HEK293 (cell line): ENCODE results near the gene FOXO4.

Source experiments
- CTCF ChIA-PET: fragments of 350-600 bp; formaldehyde crosslinking; extraction: SDS; loops from one replicate; lab custom pipeline; 2021; ENCODE audit warnings: antibody characterized with exemption; lab: Yijun Ruan, JAX
- POLR2A ChIA-PET: fragments of 300-600 bp; formaldehyde crosslinking; extraction: SDS; loops from one replicate; lab custom pipeline; 2020; ENCODE audit warnings: antibody characterized with exemption, inconsistent platforms; lab: Yijun Ruan, JAX
- H3K27ac ChIP-seq: fragments of 200-500 bp; sonication (Bioruptor generic); 2 replicates; pipeline ENCODE4 v1.5.1; 2014; ENCODE audit warnings: low read depth, low read length, control low read depth, inconsistent platforms; ENCODE audit errors: extremely low read depth
- H3K36me3 ChIP-seq, 2 experiments: fragments of 200-500 bp in 1 of 2; sonication (Bioruptor generic) in 1 of 2; 1 replicate in 1 of 2; 2 replicates in 1 of 2; pipeline ENCODE4 v1.5.1; 2014 to 2017; ENCODE audit warnings: inconsistent platforms in 2 of 2, low read length in 2 of 2; ENCODE audit not compliant: control insufficient read depth in 2 of 2, insufficient read depth in 1 of 2
- H3K4me1 ChIP-seq: fragments of 200-500 bp; sonication (Bioruptor generic); 2 replicates; pipeline ENCODE4 v1.5.1; 2014; ENCODE audit warnings: mild to moderate bottlenecking, low read length, inconsistent platforms; ENCODE audit not compliant: control insufficient read depth, insufficient read depth
- H3K4me3 ChIP-seq: 2 replicates; pipeline ENCODE4 v1.5.1; 2011; ENCODE audit warnings: low read depth, mild to moderate bottlenecking, control low read depth, low read length, moderate library complexity
- H3K9me3 ChIP-seq: fragments of 200-500 bp; sonication (Bioruptor generic); 2 replicates; pipeline ENCODE4 v1.5.1; 2014; ENCODE audit warnings: low read depth, low read length, inconsistent platforms; ENCODE audit not compliant: control insufficient read depth, insufficient read depth
- GLI4 ChIP-seq: fragments of 450-650 bp; formaldehyde crosslinking; IDR thresholded peaks from 2 replicates; pipeline ENCODE4 v1.5.1; 2016; ENCODE audit warnings: missing biosample characterization, missing genetic modification characterization
- KLF7 ChIP-seq: fragments of 450-650 bp; formaldehyde crosslinking; IDR thresholded peaks from 2 replicates; pipeline ENCODE4 v1.5.1; 2016; ENCODE audit warnings: missing biosample characterization, missing genetic modification characterization, borderline replicate concordance
- KLF8 ChIP-seq: fragments of 450-650 bp; formaldehyde crosslinking; IDR thresholded peaks from 2 replicates; pipeline ENCODE4 v1.5.1; 2016; ENCODE audit warnings: missing biosample characterization, missing genetic modification characterization
- YY1 ChIP-seq: fragments of 450-650 bp; formaldehyde crosslinking; IDR thresholded peaks from 2 replicates; pipeline ENCODE4 v1.5.1; 2018; ENCODE audit warnings: missing biosample characterization, missing genetic modification characterization
- ZBTB21 ChIP-seq: fragments of 450-650 bp; formaldehyde crosslinking; IDR thresholded peaks from 2 replicates; pipeline ENCODE4 v1.5.1; 2017; ENCODE audit warnings: missing biosample characterization, missing genetic modification characterization
- ZNF140 ChIP-seq: fragments of 450-650 bp; formaldehyde crosslinking; IDR thresholded peaks from 2 replicates; pipeline ENCODE4 v1.5.1; 2016; ENCODE audit warnings: missing biosample characterization, missing genetic modification characterization
- ZNF157 ChIP-seq: fragments of 450-650 bp; formaldehyde crosslinking; IDR thresholded peaks from 2 replicates; pipeline ENCODE4 v1.5.1; 2016; ENCODE audit warnings: missing biosample characterization, missing genetic modification characterization
- ZNF169 ChIP-seq: fragments of 450-650 bp; formaldehyde crosslinking; IDR thresholded peaks from 2 replicates; pipeline ENCODE4 v1.5.1; 2016; ENCODE audit warnings: missing biosample characterization, missing genetic modification characterization
- ZNF175 ChIP-seq: fragments of 450-650 bp; formaldehyde crosslinking; IDR thresholded peaks from 2 replicates; pipeline ENCODE4 v1.5.1; 2016; ENCODE audit warnings: missing biosample characterization, missing genetic modification characterization
- ZNF184 ChIP-seq: fragments of 450-650 bp; IDR thresholded peaks from 2 replicates; pipeline ENCODE4 v1.5.1; 2018; ENCODE audit warnings: missing biosample characterization, mild to moderate bottlenecking, missing genetic modification characterization
- ZNF239 ChIP-seq: fragments of 450-650 bp; formaldehyde crosslinking; IDR thresholded peaks from 2 replicates; pipeline ENCODE4 v1.5.1; 2016; ENCODE audit warnings: missing biosample characterization, missing genetic modification characterization
- ZNF324 ChIP-seq: fragments of 450-650 bp; formaldehyde crosslinking; IDR thresholded peaks from 2 replicates; pipeline ENCODE4 v1.5.1; 2016; ENCODE audit warnings: missing biosample characterization, missing genetic modification characterization
- ZNF341 ChIP-seq: fragments of 450-650 bp; formaldehyde crosslinking; IDR thresholded peaks from 2 replicates; pipeline ENCODE4; 2016; ENCODE audit warnings: low read depth, missing biosample characterization, missing genetic modification characterization
- ZNF350 ChIP-seq: fragments of 450-650 bp; formaldehyde crosslinking; IDR thresholded peaks from 2 replicates; pipeline ENCODE4 v1.5.0; 2017; ENCODE audit warnings: missing biosample characterization, mild to moderate bottlenecking, missing genetic modification characterization
- ZNF362 ChIP-seq: fragments of 450-650 bp; formaldehyde crosslinking; IDR thresholded peaks from 2 replicates; pipeline ENCODE4 v1.5.1; 2016; ENCODE audit warnings: missing biosample characterization, missing genetic modification characterization
- ZNF37A ChIP-seq: fragments of 450-650 bp; IDR thresholded peaks from 2 replicates; pipeline ENCODE4 v1.5.1; 2018; ENCODE audit warnings: missing biosample characterization, missing genetic modification characterization
- ZNF423 ChIP-seq: fragments of 450-650 bp; formaldehyde crosslinking; IDR thresholded peaks from 2 replicates; pipeline ENCODE4 v1.5.1; 2016; ENCODE audit warnings: missing biosample characterization, missing genetic modification characterization
- ZNF473 ChIP-seq: fragments of 450-650 bp; formaldehyde crosslinking; IDR thresholded peaks from 2 replicates; pipeline ENCODE4 v1.5.1; 2017; ENCODE audit warnings: missing biosample characterization, missing genetic modification characterization
- ZNF501 ChIP-seq: fragments of 450-650 bp; formaldehyde crosslinking; IDR thresholded peaks from 2 replicates; pipeline ENCODE4 v1.5.1; 2016; ENCODE audit warnings: missing biosample characterization, missing genetic modification characterization
- ZNF530 ChIP-seq: fragments of 450-650 bp; formaldehyde crosslinking; IDR thresholded peaks from 2 replicates; pipeline ENCODE4 v1.5.1; 2016; ENCODE audit warnings: low read depth, missing biosample characterization, missing genetic modification characterization
- ZNF558 ChIP-seq: fragments of 450-650 bp; formaldehyde crosslinking; IDR thresholded peaks from 2 replicates; pipeline ENCODE4 v1.5.1; 2016; ENCODE audit warnings: missing biosample characterization, missing genetic modification characterization
- ZNF561 ChIP-seq: fragments of 450-650 bp; IDR thresholded peaks from 2 replicates; pipeline ENCODE4 v1.5.1; 2018; ENCODE audit warnings: missing biosample characterization, missing genetic modification characterization, borderline replicate concordance
- ZNF571 ChIP-seq: fragments of 450-650 bp; formaldehyde crosslinking; IDR thresholded peaks from 2 replicates; pipeline ENCODE4 v1.5.0; 2017; ENCODE audit warnings: missing biosample characterization, missing genetic modification characterization
- ZNF629 ChIP-seq: fragments of 450-650 bp; formaldehyde crosslinking; IDR thresholded peaks from 2 replicates; pipeline ENCODE4 v1.5.1; 2017; ENCODE audit warnings: missing biosample characterization, missing genetic modification characterization
- ZNF658 ChIP-seq: fragments of 450-650 bp; formaldehyde crosslinking; IDR thresholded peaks from 2 replicates; pipeline ENCODE4; 2016; ENCODE audit warnings: missing biosample characterization, missing genetic modification characterization
- ZNF707 ChIP-seq: fragments of 450-650 bp; formaldehyde crosslinking; IDR thresholded peaks from 2 replicates; pipeline ENCODE4 v1.5.1; 2016; ENCODE audit warnings: missing biosample characterization, missing genetic modification characterization
- ZNF768 ChIP-seq: fragments of 450-650 bp; formaldehyde crosslinking; IDR thresholded peaks from 2 replicates; pipeline ENCODE4 v1.5.1; 2018; ENCODE audit warnings: missing biosample characterization, mild to moderate bottlenecking, missing genetic modification characterization
- ZNF785 ChIP-seq: fragments of 450-650 bp; formaldehyde crosslinking; IDR thresholded peaks from 2 replicates; pipeline ENCODE4 v1.5.1; 2016; ENCODE audit warnings: missing biosample characterization, missing genetic modification characterization
- ZNF830 ChIP-seq: fragments of 450-650 bp; IDR thresholded peaks from 2 replicates; pipeline ENCODE4 v1.5.0; 2018; ENCODE audit warnings: missing biosample characterization, missing genetic modification characterization, low read depth, mild to moderate bottlenecking, moderate library complexity
- ZSCAN30 ChIP-seq: fragments of 450-650 bp; IDR thresholded peaks from 2 replicates; pipeline ENCODE4 v1.5.1; 2018; ENCODE audit warnings: missing biosample characterization, mild to moderate bottlenecking, missing genetic modification characterization, moderate library complexity
- TF ChIP-seq, protein P1 (sequence below): fragments of 450-650 bp; formaldehyde crosslinking; IDR thresholded peaks from 2 replicates; pipeline ENCODE4 v1.5.1; 2016; ENCODE audit warnings: missing biosample characterization, missing genetic modification characterization

FOXO4 gene

DNA sequence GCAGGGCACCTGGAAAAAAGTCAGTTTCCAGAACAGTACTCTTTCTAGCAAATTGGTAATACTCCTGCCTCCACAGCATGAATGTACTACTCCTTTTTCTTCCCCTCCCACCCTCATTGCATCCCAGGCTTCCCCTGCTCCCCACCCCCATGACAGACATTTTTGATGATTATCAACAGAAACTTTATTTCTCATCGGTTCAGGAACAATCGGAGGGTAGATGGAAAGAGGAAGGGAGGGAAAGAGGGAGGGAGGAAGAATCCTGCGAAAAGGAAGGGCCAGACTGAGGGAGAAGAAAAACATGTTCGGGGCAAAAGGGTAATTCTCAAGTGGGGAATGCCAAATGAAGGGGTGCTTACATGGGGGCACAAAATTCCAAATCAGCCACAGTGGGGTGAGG lies 11.6 kb downstream of the FOXO4 start (continued):
- no peak for TF ChIP-seq ZNF561 (tag by site-specific recombination)

DNA sequence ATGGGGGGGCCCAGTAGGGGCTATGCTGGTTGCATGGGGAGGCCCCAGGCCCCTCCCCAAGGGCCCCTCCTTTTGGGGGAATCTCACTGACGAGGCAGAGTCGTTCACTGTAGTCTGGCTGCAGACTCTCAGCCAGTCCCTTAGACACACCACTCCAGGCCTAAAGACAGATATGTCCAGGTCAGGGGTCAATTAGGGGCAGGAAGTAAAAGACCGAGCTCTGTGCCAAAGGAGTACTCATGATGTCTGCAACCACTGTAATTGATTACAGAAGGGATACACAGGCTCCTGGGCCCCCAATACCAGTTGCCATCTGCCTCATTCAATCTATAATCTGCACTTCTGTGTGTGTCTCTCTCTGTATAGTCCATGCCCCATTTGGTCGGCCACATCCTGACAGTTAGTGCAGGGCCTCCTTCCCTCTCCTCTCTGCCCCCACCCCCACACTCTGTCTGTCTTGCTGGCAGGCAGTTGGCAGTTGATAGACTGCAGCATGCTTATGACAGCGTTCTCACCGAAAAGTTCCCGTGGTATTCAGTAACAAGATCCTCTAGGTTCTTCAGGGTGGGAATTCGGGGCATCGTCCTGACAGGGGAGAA lies 12.2 kb downstream of the FOXO4 start:
- H3K9me3 ChIP-seq: no peaks in the 10 kb centered on the region
- TF ChIP-seq ZSCAN30 (tag by site-specific recombination) (no peak), ZNF501 (tag by site-specific recombination) (no peak), ZBTB21 (tag by site-specific recombination) (no peak), ZNF362 (tag by site-specific recombination) (no peak)
- TF ChIP-seq, all 188 proteins: peak for 0
- Histone ChIP-seq H3K4me3 (no peak overlapping the region), H3K27ac (no peak overlapping the region), H3K36me3 (no peaks in the 10 kb centered on the region), H3K4me1 (no peaks in the 10 kb centered on the region)
- ChIA-PET CTCF (interaction anchor here (0.6 kb wide), 1 partner anchor 1614 kb away, joined by 3 read pairs; no protein-coding TSS in a partner anchor), POLR2A (no interaction called here)

DNA sequence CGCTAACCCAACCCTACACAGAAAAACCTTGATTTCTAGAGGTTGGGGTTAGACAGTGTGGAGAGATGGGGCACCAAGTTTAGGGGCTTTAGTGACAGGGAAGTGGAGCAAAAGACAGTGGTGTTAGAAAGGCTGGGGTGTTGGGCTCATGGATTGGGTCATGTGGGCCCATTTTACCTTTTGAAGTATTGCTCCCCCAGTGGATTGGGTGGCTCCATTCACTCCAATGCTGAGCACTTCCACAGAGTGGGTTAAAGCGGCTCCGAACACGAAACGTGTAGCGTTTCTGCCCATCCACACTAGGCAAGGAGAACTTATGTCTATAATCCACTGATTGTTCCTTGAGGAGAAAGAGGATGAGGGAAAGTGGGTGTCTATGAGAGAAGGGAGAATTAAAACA lies 13.4 kb downstream of the FOXO4 start:
- H3K27ac ChIP-seq: no peak overlapping the region
- no peaks in the 10 kb centered on the region for H3K4me1 ChIP-seq
- ChIA-PET POLR2A (no interaction called here), CTCF (no interaction called here)
- TF ChIP-seq ZNF140 (tag by site-specific recombination) (no peak), ZNF239 (tag by site-specific recombination) (no peak), ZNF175 (tag by site-specific recombination) (no peak), ZNF350 (tag by site-specific recombination) (no peak), ZNF785 (tag by site-specific recombination) (no peak), ZNF324 (tag by site-specific recombination) (no peak), ZNF530 (tag by site-specific recombination) (no peak)
- no peaks in the 10 kb centered on the region for H3K36me3 ChIP-seq
- no peaks in the 10 kb centered on the region for H3K9me3 ChIP-seq
- H3K4me3 ChIP-seq: no peak overlapping the region

DNA sequence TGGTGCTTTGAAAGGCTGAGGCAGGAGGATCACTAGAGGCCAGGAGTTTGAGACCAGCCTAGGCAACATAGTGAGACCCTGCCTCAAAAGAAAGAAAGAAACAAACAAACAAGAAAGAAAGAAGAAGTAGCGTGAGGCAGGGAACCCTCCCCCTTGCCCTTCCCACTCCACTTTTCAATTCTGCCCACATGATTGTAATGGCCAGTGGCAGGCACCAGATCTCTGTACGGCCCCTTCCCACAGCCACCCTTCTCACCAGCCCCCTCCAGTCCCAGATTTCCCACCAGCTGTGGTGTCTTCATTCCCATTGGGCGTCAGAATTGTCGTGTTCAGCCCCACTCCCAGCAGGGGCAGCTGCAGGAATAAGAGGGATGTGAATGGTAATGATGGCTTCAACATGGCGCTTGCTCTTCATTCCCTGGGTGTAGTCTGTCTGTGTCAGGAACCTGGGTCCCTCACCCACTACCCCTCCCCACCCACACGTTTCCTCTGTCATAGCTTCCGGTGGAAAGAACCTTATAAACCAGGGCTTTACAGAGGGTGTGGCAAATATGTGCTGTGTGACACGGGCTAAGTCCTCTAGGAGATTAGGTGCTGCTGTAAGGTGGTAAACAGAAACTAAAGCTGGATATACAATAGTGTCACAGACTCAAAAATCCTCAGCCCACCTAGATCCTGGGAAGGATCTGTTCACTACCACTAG lies 15.6 kb downstream of the FOXO4 start, which contains the start of gene IL2RG:
Gene IL2RG, minus strand, starts transcription at position 437 of the 703 bp plus-strand sequence. Its CDS starts 38 bp downstream, at position 399.
- no peak within 1 kb of the TSS for H3K4me3 ChIP-seq
- ChIA-PET POLR2A (no interaction called here), CTCF (interaction anchor here (0.9 kb wide), 2 partner anchors 14 to 16 kb away, joined by 3 read pairs; no protein-coding TSS in a partner anchor)
- H3K27ac ChIP-seq: no peak within 1 kb of the TSS
- no peaks in the 10 kb centered on the region for H3K36me3 ChIP-seq
- H3K4me1 ChIP-seq: no peaks in the 10 kb centered on the region
- TF ChIP-seq ZNF768 (tag by site-specific recombination) (no peak), ZNF830 (tag by site-specific recombination) (no peak), ZNF473 (tag by site-specific recombination) (no peak), ZNF558 (tag by site-specific recombination) (no peak), ZNF169 (tag by site-specific recombination) (no peak), ZNF707 (tag by site-specific recombination) (no peak), ZNF423 (tag by site-specific recombination) (no peak), ZNF37A (tag by site-specific recombination) (no peak), KLF7 (tag by site-specific recombination) (no peak), ZNF341 (tag by site-specific recombination) (no peak), ZNF530 (tag by site-specific recombination) (no peak), ZNF658 (tag by site-specific recombination) (no peak), ZNF184 (tag by site-specific recombination) (no peak), ZNF629 (tag by site-specific recombination) (no peak), ZNF571 (no peak), YY1 (tag by site-specific recombination) (no peak), GLI4 (no peak), KLF8 (tag by site-specific recombination) (no peak), ZNF157 (tag by site-specific recombination) (no peak)
- TF ChIP-seq, protein P1, sequence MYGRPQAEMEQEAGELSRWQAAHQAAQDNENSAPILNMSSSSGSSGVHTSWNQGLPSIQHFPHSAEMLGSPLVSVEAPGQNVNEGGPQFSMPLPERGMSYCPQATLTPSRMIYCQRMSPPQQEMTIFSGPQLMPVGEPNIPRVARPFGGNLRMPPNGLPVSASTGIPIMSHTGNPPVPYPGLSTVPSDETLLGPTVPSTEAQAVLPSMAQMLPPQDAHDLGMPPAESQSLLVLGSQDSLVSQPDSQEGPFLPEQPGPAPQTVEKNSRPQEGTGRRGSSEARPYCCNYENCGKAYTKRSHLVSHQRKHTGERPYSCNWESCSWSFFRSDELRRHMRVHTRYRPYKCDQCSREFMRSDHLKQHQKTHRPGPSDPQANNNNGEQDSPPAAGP: no peak
- no peaks in the 10 kb centered on the region for H3K9me3 ChIP-seq
